Measurements from ENCODE around the gene SIK2. TPM values are rescaled to one million over a fixed set of nuclear protein-coding genes. Genes with fewer than 3 reads are reported as not detected.

Gene SIK2
- 10 to 100 TPM in 1 of 2 experiments, 1 to 10 TPM in 1; 7.7 to 10.8 TPM for total RNA-seq

DNA sequence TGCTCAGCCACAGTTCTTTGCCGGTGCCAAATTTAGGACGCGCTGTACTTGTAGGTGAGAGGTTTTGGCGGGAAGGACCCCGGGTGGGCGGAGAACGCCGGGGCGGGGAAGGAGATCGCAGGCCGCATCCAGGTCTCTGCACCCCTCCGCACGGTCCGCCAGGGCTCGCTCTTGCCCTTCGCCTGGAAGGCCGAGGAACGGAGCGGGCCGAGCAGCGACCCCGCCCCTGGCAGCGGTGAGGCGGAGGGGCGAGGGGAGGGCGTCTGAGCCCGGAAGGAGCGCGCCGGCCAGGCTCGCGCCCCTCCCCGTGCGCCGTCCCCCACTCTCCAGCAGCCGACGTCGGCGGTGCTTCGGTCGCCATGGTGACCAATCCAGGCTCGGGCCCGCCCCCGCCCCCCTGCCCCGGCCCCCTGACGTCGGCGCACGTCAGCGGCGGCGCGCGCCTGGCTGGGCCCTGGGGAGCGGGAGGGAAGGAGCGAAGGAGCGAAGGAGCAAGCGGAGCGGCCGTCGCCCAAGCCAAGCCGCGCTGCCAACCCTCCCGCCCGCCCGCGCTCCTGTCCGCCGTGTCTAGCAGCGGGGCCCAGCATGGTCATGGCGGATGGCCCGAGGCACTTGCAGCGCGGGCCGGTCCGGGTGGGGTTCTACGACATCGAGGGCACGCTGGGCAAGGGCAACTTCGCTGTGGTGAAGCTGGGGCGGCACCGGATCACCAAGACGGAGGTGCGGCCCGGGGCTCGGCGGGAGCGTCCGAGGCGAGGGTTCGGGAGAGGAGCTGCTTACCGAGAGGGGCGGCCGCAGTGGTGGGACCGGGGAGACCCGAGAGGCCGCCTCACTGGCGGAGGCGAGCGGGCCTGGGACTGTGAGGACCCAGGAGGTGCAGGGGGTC is at the start of gene SIK2:
Gene SIK2 (plus strand): TSS at position 471 of the 886 bp plus-strand sequence. CDS start 115 bp downstream, at position 586.
- POLR2A ChIA-PET = interaction anchor here (0.7 to 1.2 kb wide), 7 partner anchors 156 to 177 kb away, joined by 3 to 10 read pairs (median 3); partner anchors contain the start of gene PPP2R1B
- no peaks in the 10 kb centered on the region for H3K36me3 Mint-ChIP-seq (ENCODE audit: low read depth)
- peak within 1 kb of the TSS; percentile 76 for H3K27ac Mint-ChIP-seq
- peak; percentile 89 for DNase-seq
- CTCF ChIA-PET = interaction anchor here (0.6 to 2.6 kb wide), 6 partner anchors 47 to 269 kb away, joined by 3 to 15 read pairs (median 4); partner anchors contain the start of genes ALG9 and PPP2R1B
- H3K27me3 Mint-ChIP-seq = no peaks in the 10 kb centered on the region
- H3K4me1 Mint-ChIP-seq = peaks cover 25% of the 10 kb centered on the region
- H3K4me3 Mint-ChIP-seq = peak within 1 kb of the TSS; percentile 89
- no peaks in the 10 kb centered on the region for H3K9me3 Mint-ChIP-seq

- Mint-ChIP-seq H3K36me3 (ENCODE audit: low read depth) (no peaks in the 10 kb centered on the region), H3K4me1 (no peaks in the 10 kb centered on the region), H3K27ac (no peak overlapping the region), H3K9me3 (peaks cover 6% of the 10 kb centered on the region), H3K27me3 (peaks cover 29% of the 10 kb centered on the region), H3K4me3 (no peak overlapping the region)
- DNase-seq = no peak
- ChIA-PET POLR2A (no interaction called here), CTCF (interaction anchor here (0.8 to 1.2 kb wide), 2 partner anchors 9 to 225 kb away, joined by 3 read pairs; no protein-coding TSS in a partner anchor)
These were observed 47.7 kb upstream of the SIK2 start for GRCh38 chr11:111554532-111554931.

- ChIA-PET CTCF (interaction anchor here (0.8 to 1.2 kb wide), 2 partner anchors 107 to 224 kb away, joined by 3 read pairs; no protein-coding TSS in a partner anchor), POLR2A (no interaction called here)
- no peaks in the 10 kb centered on the region for H3K36me3 Mint-ChIP-seq (ENCODE audit: low read depth)
- H3K4me3 Mint-ChIP-seq = no peak overlapping the region
- no peak overlapping the region for H3K27ac Mint-ChIP-seq
- no peaks in the 10 kb centered on the region for H3K4me1 Mint-ChIP-seq
- DNase-seq = no peak
- peaks cover 6% of the 10 kb centered on the region for H3K9me3 Mint-ChIP-seq
- peaks cover 25% of the 10 kb centered on the region for H3K27me3 Mint-ChIP-seq
These were observed 47.0 kb upstream of the SIK2 start for GRCh38 chr11:111555255-111555654.

- H3K4me1 Mint-ChIP-seq = no peaks in the 10 kb centered on the region
- ChIA-PET CTCF (interaction anchor here (0.9 to 1.0 kb wide), 2 partner anchors 47 to 220 kb away, joined by 3 to 4 read pairs; no protein-coding TSS in a partner anchor), POLR2A (no interaction called here)
- no peaks in the 10 kb centered on the region for H3K36me3 Mint-ChIP-seq (ENCODE audit: low read depth)
- H3K9me3 Mint-ChIP-seq = peaks cover 6% of the 10 kb centered on the region
- peaks cover 12% of the 10 kb centered on the region for H3K27me3 Mint-ChIP-seq
- DNase-seq = no peak
- H3K27ac Mint-ChIP-seq = no peak overlapping the region
- H3K4me3 Mint-ChIP-seq = no peak overlapping the region
These were observed 44.7 kb upstream of the SIK2 start for GRCh38 chr11:111557425-111558111.

DNA sequence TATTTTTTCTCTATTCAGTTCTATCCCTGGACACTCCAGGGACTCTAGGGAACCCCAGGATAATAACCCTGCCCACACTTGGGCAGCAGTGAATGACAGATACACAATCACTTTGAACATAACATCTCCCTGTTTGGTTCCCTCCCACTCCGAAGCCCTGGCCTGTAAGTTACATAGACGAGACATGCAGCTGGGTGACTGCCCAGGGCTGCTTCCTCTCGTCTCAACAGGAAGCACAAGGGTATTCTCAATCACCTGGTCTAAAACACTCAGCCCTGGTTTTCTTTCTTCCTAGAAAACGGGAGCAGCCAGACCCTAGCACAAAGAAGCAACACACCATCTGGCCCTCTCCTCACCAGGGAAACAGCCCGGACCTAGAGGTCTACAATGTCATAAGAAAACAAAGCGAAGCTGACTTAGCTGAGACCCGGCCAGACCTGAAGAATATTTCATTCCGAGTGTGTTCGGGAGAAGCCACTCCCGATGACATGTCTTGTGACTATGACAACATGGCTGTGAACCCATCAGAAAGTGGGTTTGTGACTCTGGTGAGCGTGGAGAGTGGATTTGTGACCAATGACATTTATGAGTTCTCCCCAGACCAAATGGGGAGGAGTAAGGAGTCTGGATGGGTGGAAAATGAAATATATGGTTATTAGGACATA is 42.3 kb upstream of the SIK2 start:
- no peak for DNase-seq
- H3K9me3 Mint-ChIP-seq = peaks cover 6% of the 10 kb centered on the region
- ChIA-PET POLR2A (no interaction called here), CTCF (no interaction called here)
- no peaks in the 10 kb centered on the region for H3K36me3 Mint-ChIP-seq (ENCODE audit: low read depth)
- H3K27ac Mint-ChIP-seq = no peak overlapping the region
- H3K27me3 Mint-ChIP-seq = peaks cover 6% of the 10 kb centered on the region
- H3K4me1 Mint-ChIP-seq = no peaks in the 10 kb centered on the region
- H3K4me3 Mint-ChIP-seq = no peak overlapping the region

DNA sequence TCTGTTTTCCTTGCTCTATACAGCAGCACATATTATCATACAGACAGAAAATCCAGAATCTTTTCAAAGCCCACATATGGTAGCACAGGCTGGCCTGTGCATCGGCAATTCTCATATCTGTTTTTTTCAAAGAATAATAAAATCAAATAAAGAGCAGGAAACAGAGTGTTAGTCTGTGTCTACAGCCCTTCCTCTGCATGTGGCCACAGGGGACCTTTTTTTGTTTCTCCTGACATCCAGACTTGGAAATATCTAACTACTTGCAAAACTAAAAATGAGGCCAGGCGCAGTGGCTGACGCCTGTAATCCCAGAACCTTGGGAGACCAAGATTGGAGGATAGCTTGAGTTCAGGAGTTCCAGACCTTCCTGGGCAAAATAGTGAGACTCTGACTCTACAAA is 41.4 kb upstream of the SIK2 start:
- POLR2A ChIA-PET = no interaction called here

DNA sequence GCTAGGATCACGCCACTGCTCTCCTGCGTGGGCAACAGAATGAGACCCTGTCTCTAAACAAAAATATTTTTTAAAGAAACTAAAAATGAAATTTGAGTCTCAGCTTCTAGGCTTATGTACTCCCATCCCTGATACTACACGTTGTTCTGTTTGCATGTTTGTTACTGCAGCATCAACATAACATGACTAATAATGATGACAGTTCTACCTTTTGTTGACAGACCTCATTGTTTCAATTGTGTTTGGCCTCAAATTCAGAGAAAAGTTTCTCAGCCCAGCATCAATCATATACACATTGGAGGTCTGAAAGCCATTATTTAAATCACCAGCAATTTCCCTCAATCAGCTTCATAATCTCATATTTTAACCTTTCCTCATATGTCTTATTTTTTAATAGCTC is 40.9 kb upstream of the SIK2 start:
- Mint-ChIP-seq H3K36me3 (ENCODE audit: low read depth) (no peaks in the 10 kb centered on the region), H3K27me3 (peaks cover 2% of the 10 kb centered on the region), H3K4me3 (no peak overlapping the region), H3K4me1 (no peaks in the 10 kb centered on the region), H3K27ac (no peak overlapping the region), H3K9me3 (no peaks in the 10 kb centered on the region)
- ChIA-PET CTCF (interaction anchor here (0.9 kb wide), 1 partner anchor 43 kb away, joined by 4 read pairs; no protein-coding TSS in a partner anchor), POLR2A (no interaction called here)
- DNase-seq = no peak

More for the DNA sequence above, 41.4 kb upstream of the SIK2 start:
- DNase-seq = no peak
- CTCF ChIA-PET = interaction anchor here (0.9 kb wide), 1 partner anchor 44 kb away, joined by 4 read pairs; no protein-coding TSS in a partner anchor
- H3K27ac Mint-ChIP-seq = no peak overlapping the region
- H3K27me3 Mint-ChIP-seq = peaks cover 2% of the 10 kb centered on the region
- peaks cover 3% of the 10 kb centered on the region for H3K9me3 Mint-ChIP-seq
- H3K4me3 Mint-ChIP-seq = no peak overlapping the region
- H3K4me1 Mint-ChIP-seq = no peaks in the 10 kb centered on the region
- H3K36me3 Mint-ChIP-seq (ENCODE audit: low read depth) = no peaks in the 10 kb centered on the region

DNA sequence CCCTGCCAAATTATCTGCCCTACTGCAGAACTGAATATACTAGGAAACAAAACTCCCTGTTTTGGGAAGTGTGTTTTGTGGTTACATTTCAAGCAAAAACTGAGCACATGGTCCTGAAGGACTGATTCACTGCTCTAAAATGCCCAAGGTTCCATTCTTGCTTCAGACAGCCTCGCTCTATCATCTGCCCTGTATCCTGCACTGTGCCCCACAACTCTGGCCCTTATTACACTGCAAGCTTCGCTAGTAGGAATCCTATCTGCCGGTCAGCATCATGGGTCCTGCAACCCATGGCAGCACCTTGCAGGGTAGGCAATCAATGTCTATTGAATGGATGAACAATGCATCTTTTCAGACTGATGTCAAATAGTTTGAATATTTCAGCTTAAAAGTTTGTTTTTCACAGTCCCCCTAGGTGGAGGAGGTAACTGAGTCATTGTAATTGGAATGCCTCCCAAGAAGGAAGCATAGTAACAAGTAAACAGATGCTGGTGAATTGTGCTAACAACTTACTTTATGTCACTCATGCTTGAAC is 40.4 kb upstream of the SIK2 start:
- H3K9me3 Mint-ChIP-seq = no peaks in the 10 kb centered on the region
- no peaks in the 10 kb centered on the region for H3K4me1 Mint-ChIP-seq
- no peak overlapping the region for H3K27ac Mint-ChIP-seq
- POLR2A ChIA-PET = no interaction called here
- H3K27me3 Mint-ChIP-seq = no peaks in the 10 kb centered on the region
- no peak overlapping the region for H3K4me3 Mint-ChIP-seq
- no peak for DNase-seq
- CTCF ChIA-PET = interaction anchor here (1.0 kb wide), 1 partner anchor 280 kb away, joined by 3 read pairs; no protein-coding TSS in a partner anchor
- H3K36me3 Mint-ChIP-seq (ENCODE audit: low read depth) = no peaks in the 10 kb centered on the region

DNA sequence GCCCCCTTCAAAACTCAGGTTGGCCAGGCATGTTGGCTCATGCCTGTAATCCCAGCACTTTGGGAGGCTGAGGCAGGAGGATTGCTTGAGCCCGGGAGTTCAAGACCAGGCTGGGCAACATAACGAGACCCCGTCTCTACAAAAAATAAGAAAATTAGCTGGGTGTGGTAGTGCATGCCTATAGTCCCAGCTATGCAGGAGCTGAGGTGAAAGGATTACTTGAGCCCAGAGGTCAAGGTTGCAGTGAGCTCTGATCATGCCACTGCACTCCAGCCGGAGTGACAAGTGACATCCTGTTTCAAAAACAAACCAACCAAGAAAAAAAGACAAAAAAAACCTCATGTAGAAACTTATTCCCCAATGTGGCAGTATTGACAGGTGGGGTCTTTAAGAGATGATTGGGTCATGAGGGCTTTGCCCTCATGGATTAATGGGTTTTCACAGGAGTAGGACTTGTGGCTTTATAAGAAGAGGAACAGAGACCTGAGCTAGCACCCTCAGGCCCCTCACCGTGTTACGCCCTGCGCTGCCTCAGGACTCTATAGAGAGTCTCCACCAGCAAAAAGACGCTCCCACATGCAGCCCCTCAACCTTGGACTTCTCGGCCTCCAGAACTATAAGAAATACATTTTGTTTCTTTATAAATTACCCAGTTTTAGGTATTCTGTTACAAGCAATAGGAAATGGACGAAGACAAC is 39.4 kb upstream of the SIK2 start:
- Mint-ChIP-seq H3K27me3 (no peaks in the 10 kb centered on the region), H3K4me3 (no peak overlapping the region), H3K4me1 (no peaks in the 10 kb centered on the region), H3K27ac (no peak overlapping the region), H3K36me3 (ENCODE audit: low read depth) (no peaks in the 10 kb centered on the region), H3K9me3 (no peaks in the 10 kb centered on the region)
- CTCF ChIA-PET = interaction anchor here (0.8 to 2.1 kb wide), 4 partner anchors 9 to 279 kb away, joined by 3 to 10 read pairs (median 3); no protein-coding TSS in a partner anchor
- POLR2A ChIA-PET = interaction anchor here (1.3 kb wide), 1 partner anchor 11 kb away, joined by 3 read pairs; no protein-coding TSS in a partner anchor
- no peak for DNase-seq

DNA sequence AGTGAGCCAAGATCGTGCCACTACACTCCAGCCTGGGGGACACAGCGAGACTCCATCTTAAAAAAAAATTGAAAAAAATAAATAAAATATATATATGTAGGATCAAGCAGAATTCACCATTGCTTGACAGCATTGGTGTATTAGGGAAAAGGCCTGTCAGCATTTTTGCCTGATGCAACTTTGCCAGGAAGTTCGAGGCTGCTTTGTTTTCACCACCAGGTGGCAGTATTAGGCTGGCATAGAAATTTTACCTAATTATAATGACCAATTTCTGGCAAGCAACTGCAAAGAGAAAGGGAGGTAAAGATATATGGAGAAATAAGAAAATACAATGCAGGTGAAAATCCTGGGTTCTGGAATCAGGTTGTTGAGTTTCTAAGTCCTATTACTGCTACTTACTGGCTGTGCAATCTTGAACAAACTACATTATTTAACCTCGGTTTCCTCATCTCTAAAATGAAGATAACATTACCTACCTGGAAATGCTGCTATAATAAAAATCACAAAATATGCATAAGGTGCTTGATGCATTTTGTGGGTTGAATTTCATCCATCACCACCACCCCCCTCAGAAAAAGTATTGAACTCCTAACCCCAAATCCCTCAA is 37.0 kb upstream of the SIK2 start:
- Mint-ChIP-seq H3K4me3 (no peak overlapping the region), H3K27me3 (no peaks in the 10 kb centered on the region), H3K9me3 (no peaks in the 10 kb centered on the region), H3K36me3 (ENCODE audit: low read depth) (no peaks in the 10 kb centered on the region), H3K4me1 (no peaks in the 10 kb centered on the region), H3K27ac (no peak overlapping the region)
- CTCF ChIA-PET = interaction anchor here (1.1 to 2.4 kb wide), 5 partner anchors 9 to 278 kb away, joined by 4 to 11 read pairs (median 7); no protein-coding TSS in a partner anchor
- POLR2A ChIA-PET = no interaction called here
- peak; percentile 69 for DNase-seq

DNA sequence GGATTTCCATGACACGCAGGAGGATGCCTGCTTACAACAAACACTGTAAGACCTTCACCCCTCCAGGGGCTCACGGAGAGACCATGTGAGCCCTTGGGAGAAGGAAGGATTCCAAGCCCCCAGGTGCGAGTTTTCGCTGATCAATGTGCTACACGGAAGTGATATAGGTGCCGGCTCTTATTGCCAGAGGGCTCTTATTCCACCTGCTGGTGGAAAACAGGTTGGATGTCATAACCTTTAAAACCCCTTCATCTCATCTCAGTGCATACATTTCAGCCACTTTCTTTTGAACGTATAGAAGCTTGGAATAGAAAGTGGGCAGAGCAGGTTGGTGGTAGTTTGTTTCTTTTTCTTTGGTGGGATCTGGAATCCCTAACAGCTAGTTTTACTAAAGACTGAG is 35.9 kb upstream of the SIK2 start:
- Mint-ChIP-seq H3K4me3 (no peak overlapping the region), H3K4me1 (no peaks in the 10 kb centered on the region), H3K36me3 (ENCODE audit: low read depth) (no peaks in the 10 kb centered on the region), H3K27me3 (peaks cover 3% of the 10 kb centered on the region), H3K27ac (no peak overlapping the region), H3K9me3 (no peaks in the 10 kb centered on the region)
- ChIA-PET CTCF (interaction anchor here (1.0 to 2.4 kb wide), 5 partner anchors 35 to 276 kb away, joined by 3 to 11 read pairs (median 4); no protein-coding TSS in a partner anchor), POLR2A (no interaction called here)
- no peak for DNase-seq
